ENCODE results near the gene CDH4. TPM values are rescaled to one million over a fixed set of nuclear protein-coding genes. Genes with fewer than 3 reads are reported as not detected.
A peak's percentile ranks its signal among the peaks of the same experiment; 100 is the strongest.

The CDH4 gene
- not detected for polyA plus RNA-seq (ENCODE audit: low read depth in 6 of 6)

- Mint-ChIP-seq H3K27ac (no peak within 1 kb of the TSS), H3K4me3 (peak within 1 kb of the TSS in 6 of 8 donors; percentile 32 to 69 (median 46)), H3K36me3 (no peaks in the 10 kb centered on the region), H3K9me3 (peaks cover 0 to 1% (median 0%) of the 10 kb centered on the region in 7 donors), H3K27me3 (peaks cover 33 to 67% (median 63%) of the 10 kb centered on the region in 3 donors), H3K4me1 (peaks cover 0 to 9% (median 0%) of the 10 kb centered on the region in 3 donors)
- no peak for DNase-seq
- no peak for ATAC-seq (ENCODE audit: low read depth in 2 of 2)
Observed at GRCh38 chr20:61251529-61252393, at the start of gene CDH4. TSS of gene CDH4 (plus strand) at chr20:61252261.

GRCh38 chr20:61203320-61203719 is 48.7 kb upstream of the CDH4 start:
- Mint-ChIP-seq H3K27me3 (peaks cover 0 to 5% (median 0%) of the 10 kb centered on the region in 3 donors), H3K27ac (no peak overlapping the region), H3K9me3 (peaks cover 0 to 30% (median 5%) of the 10 kb centered on the region in 7 donors), H3K36me3 (peaks cover 0 to 7% of the 10 kb centered on the region in 2 donors), H3K4me1 (no peaks in the 10 kb centered on the region), H3K4me3 (no peak overlapping the region)
- no peak for DNase-seq
- ATAC-seq (ENCODE audit: low read depth in 2 of 2) = no peak

- Mint-ChIP-seq H3K36me3 (peaks cover 0 to 7% of the 10 kb centered on the region in 2 donors), H3K4me3 (no peak overlapping the region)
Observed at GRCh38 chr20:61204206-61204605, 47.9 kb upstream of the CDH4 start.

GRCh38 chr20:61205769-61206168 is 46.3 kb upstream of the CDH4 start:
- peaks cover 0 to 13% (median 4%) of the 10 kb centered on the region in 7 donors for H3K9me3 Mint-ChIP-seq
- no peak for ATAC-seq (ENCODE audit: low read depth in 2 of 2)
- H3K4me3 Mint-ChIP-seq = no peak overlapping the region
- peaks cover 0 to 5% (median 0%) of the 10 kb centered on the region in 3 donors for H3K27me3 Mint-ChIP-seq
- no peak for DNase-seq
- H3K36me3 Mint-ChIP-seq = peaks cover 0 to 7% of the 10 kb centered on the region in 2 donors
- H3K27ac Mint-ChIP-seq = no peak overlapping the region
- no peaks in the 10 kb centered on the region for H3K4me1 Mint-ChIP-seq

More at GRCh38 chr20:61204206-61204605, 47.9 kb upstream of the CDH4 start:
- ATAC-seq (ENCODE audit: low read depth in 2 of 2) (no peak), DNase-seq (no peak)
- H3K27ac Mint-ChIP-seq = no peak overlapping the region
- H3K9me3 Mint-ChIP-seq = peaks cover 0 to 26% (median 5%) of the 10 kb centered on the region in 7 donors
- H3K4me1 Mint-ChIP-seq = no peaks in the 10 kb centered on the region
- peaks cover 0 to 5% (median 0%) of the 10 kb centered on the region in 3 donors for H3K27me3 Mint-ChIP-seq

- Mint-ChIP-seq H3K4me1 (no peaks in the 10 kb centered on the region), H3K9me3 (no peaks in the 10 kb centered on the region), H3K36me3 (no peaks in the 10 kb centered on the region), H3K27me3 (no peaks in the 10 kb centered on the region), H3K27ac (no peak overlapping the region), H3K4me3 (no peak overlapping the region)
- DNase-seq = no peak
- no peak for ATAC-seq (ENCODE audit: low read depth in 2 of 2)
Observed at GRCh38 chr20:61210862-61211261, 41.2 kb upstream of the CDH4 start.

GRCh38 chr20:61217848-61218247 is 34.2 kb upstream of the CDH4 start:
- no peaks in the 10 kb centered on the region for H3K36me3 Mint-ChIP-seq
- H3K4me3 Mint-ChIP-seq = no peak overlapping the region
- no peaks in the 10 kb centered on the region for H3K4me1 Mint-ChIP-seq
- ATAC-seq (ENCODE audit: low read depth in 2 of 2) = no peak
- H3K27ac Mint-ChIP-seq = peak overlapping the region in 1 of 6 donors; percentile 58
- DNase-seq = no peak
- peaks cover 0 to 15% (median 13%) of the 10 kb centered on the region in 3 donors for H3K27me3 Mint-ChIP-seq
- peaks cover 0 to 20% (median 3%) of the 10 kb centered on the region in 7 donors for H3K9me3 Mint-ChIP-seq

- Mint-ChIP-seq H3K4me3 (no peak overlapping the region), H3K27ac (peak overlapping the region in 1 of 6 donors; percentile 34), H3K4me1 (no peaks in the 10 kb centered on the region), H3K9me3 (peaks cover 0 to 20% (median 3%) of the 10 kb centered on the region in 7 donors), H3K36me3 (no peaks in the 10 kb centered on the region), H3K27me3 (peaks cover 0 to 15% (median 13%) of the 10 kb centered on the region in 3 donors)
- ATAC-seq (ENCODE audit: low read depth in 2 of 2) (no peak), DNase-seq (no peak)
Observed at GRCh38 chr20:61219021-61219431, 33.0 kb upstream of the CDH4 start.

GRCh38 chr20:61220131-61220530 is 31.9 kb upstream of the CDH4 start:
- ATAC-seq (ENCODE audit: low read depth in 2 of 2) (no peak), DNase-seq (no peak)
- no peak overlapping the region for H3K27ac Mint-ChIP-seq
- no peaks in the 10 kb centered on the region for H3K36me3 Mint-ChIP-seq
- no peaks in the 10 kb centered on the region for H3K4me1 Mint-ChIP-seq
- no peak overlapping the region for H3K4me3 Mint-ChIP-seq
- peaks cover 0 to 15% (median 13%) of the 10 kb centered on the region in 3 donors for H3K27me3 Mint-ChIP-seq
- H3K9me3 Mint-ChIP-seq = peaks cover 0 to 20% (median 3%) of the 10 kb centered on the region in 7 donors

- no peak overlapping the region for H3K27ac Mint-ChIP-seq
- ATAC-seq (ENCODE audit: low read depth in 2 of 2) = no peak
- no peak overlapping the region for H3K4me3 Mint-ChIP-seq
- no peaks in the 10 kb centered on the region for H3K4me1 Mint-ChIP-seq
- H3K9me3 Mint-ChIP-seq = peaks cover 0 to 20% (median 3%) of the 10 kb centered on the region in 7 donors
- no peak for DNase-seq
- peaks cover 0 to 15% (median 13%) of the 10 kb centered on the region in 3 donors for H3K27me3 Mint-ChIP-seq
- no peaks in the 10 kb centered on the region for H3K36me3 Mint-ChIP-seq
Observed at GRCh38 chr20:61220626-61221325, 31.3 kb upstream of the CDH4 start.

- DNase-seq (no peak), ATAC-seq (ENCODE audit: low read depth in 2 of 2) (no peak)
- Mint-ChIP-seq H3K4me3 (no peak overlapping the region), H3K36me3 (no peaks in the 10 kb centered on the region), H3K9me3 (peaks cover 0 to 8% (median 2%) of the 10 kb centered on the region in 7 donors), H3K4me1 (no peaks in the 10 kb centered on the region), H3K27ac (no peak overlapping the region), H3K27me3 (peaks cover 0 to 6% (median 4%) of the 10 kb centered on the region in 3 donors)
Observed at GRCh38 chr20:61222699-61223098, 29.4 kb upstream of the CDH4 start.

GRCh38 chr20:61223121-61223520 is 28.9 kb upstream of the CDH4 start:
- Mint-ChIP-seq H3K9me3 (peaks cover 0 to 5% (median 2%) of the 10 kb centered on the region in 7 donors), H3K4me1 (no peaks in the 10 kb centered on the region), H3K4me3 (no peak overlapping the region), H3K36me3 (no peaks in the 10 kb centered on the region), H3K27me3 (peaks cover 0 to 6% (median 4%) of the 10 kb centered on the region in 3 donors), H3K27ac (no peak overlapping the region)
- no peak for ATAC-seq (ENCODE audit: low read depth in 2 of 2)
- no peak for DNase-seq

- H3K4me3 Mint-ChIP-seq = no peak overlapping the region
- H3K4me1 Mint-ChIP-seq = peaks cover 3 to 5% (median 5%) of the 10 kb centered on the region in 3 donors
- no peaks in the 10 kb centered on the region for H3K36me3 Mint-ChIP-seq
- H3K27ac Mint-ChIP-seq = no peak overlapping the region
- peaks cover 6 to 7% (median 6%) of the 10 kb centered on the region in 3 donors for H3K27me3 Mint-ChIP-seq
- DNase-seq (no peak), ATAC-seq (ENCODE audit: low read depth in 2 of 2) (no peak)
- H3K9me3 Mint-ChIP-seq = peaks cover 0 to 6% (median 0%) of the 10 kb centered on the region in 7 donors
Observed at GRCh38 chr20:61230166-61230565, 21.9 kb upstream of the CDH4 start.

GRCh38 chr20:61233590-61233989 is 18.5 kb upstream of the CDH4 start:
- H3K36me3 Mint-ChIP-seq = no peaks in the 10 kb centered on the region
- peaks cover 3 to 5% (median 5%) of the 10 kb centered on the region in 3 donors for H3K4me1 Mint-ChIP-seq
- H3K4me3 Mint-ChIP-seq = no peak overlapping the region
- peaks cover 0 to 10% (median 2%) of the 10 kb centered on the region in 7 donors for H3K9me3 Mint-ChIP-seq
- ATAC-seq (ENCODE audit: low read depth in 2 of 2) (no peak), DNase-seq (no peak)
- H3K27me3 Mint-ChIP-seq = peaks cover 6 to 14% (median 7%) of the 10 kb centered on the region in 3 donors
- H3K27ac Mint-ChIP-seq = no peak overlapping the region
